ENCODE data around the gene RSPO4. TPM values are rescaled to one million over a fixed set of nuclear protein-coding genes. Genes with fewer than 3 reads are reported as not detected.
A peak's percentile ranks its signal among the peaks of the same experiment; 100 is the strongest.

RSPO4 gene
- total and polyA plus RNA-seq, 2 donors (not counting 1 experiment from before 2014, with no cell fraction given), result not detected

- H3K9ac ChIP-seq (ENCODE audit: insufficient read depth, low read length), result no peak overlapping the region
- H2AFZ ChIP-seq (ENCODE audit: low read length), result no peak overlapping the region
- H3K4me3 ChIP-seq (replicated peaks in 1 of 4; ENCODE audit: control extremely low read depth in 1 of 4, insufficient read depth in 1 of 4, low read depth in 3 of 4, low read length in 4 of 4), result no peak overlapping the region
- no peaks in the 10 kb centered on the region for H4K20me1 ChIP-seq (ENCODE audit: control insufficient read depth, extremely low read depth, insufficient read depth, low read length)
- no peaks in the 10 kb centered on the region for H3K4me1 ChIP-seq (ENCODE audit: control insufficient read depth, extremely low read depth, insufficient read depth, low read length)
- H3K27ac ChIP-seq (ENCODE audit: insufficient read depth, low read length), result no peak overlapping the region
- no peaks in the 10 kb centered on the region for H3K27me3 ChIP-seq (ENCODE audit: control insufficient read depth, insufficient read depth, low read length)
- no peaks in the 10 kb centered on the region for H3K36me3 ChIP-seq (ENCODE audit: control insufficient read depth, insufficient read depth, low read length)
- peak; percentile 15 to 58 for DNase-seq (ENCODE audit: low read depth in 2 of 2)
- H3K79me2 ChIP-seq (ENCODE audit: control insufficient read depth, insufficient read depth, low read length), result no peaks in the 10 kb centered on the region
- TF ChIP-seq CTCF (conservative IDR thresholded peaks at IDR 0.05 in 1 of 2, IDR thresholded peaks at IDR 0.05 in 1 of 2; ENCODE audit: low read depth in 1 of 2, low read length in 2 of 2) (peak; percentile 97 to 100), EZH2 (IDR thresholded peaks at IDR 0.05; ENCODE audit: low read length, missing control alignments) (no peak)
- H3K4me2 ChIP-seq (ENCODE audit: extremely low read depth, insufficient read depth, low read length), result no peak overlapping the region
- no peaks in the 10 kb centered on the region for H3K9me3 ChIP-seq (ENCODE audit: control insufficient read depth, insufficient read depth, low read depth, low read length)
These were observed 45.7 kb downstream of the RSPO4 start for GRCh38 chr20:956330-956951.

- H3K36me3 ChIP-seq (ENCODE audit: control insufficient read depth, insufficient read depth, low read length), result no peaks in the 10 kb centered on the region
- TF ChIP-seq CTCF (conservative IDR thresholded peaks at IDR 0.05 in 1 of 2, IDR thresholded peaks at IDR 0.05 in 1 of 2; ENCODE audit: low read depth in 1 of 2, low read length in 2 of 2) (no peak), EZH2 (IDR thresholded peaks at IDR 0.05; ENCODE audit: low read length, missing control alignments) (no peak)
- H3K4me2 ChIP-seq (ENCODE audit: extremely low read depth, insufficient read depth, low read length), result no peak overlapping the region
- no peaks in the 10 kb centered on the region for H3K79me2 ChIP-seq (ENCODE audit: control insufficient read depth, insufficient read depth, low read length)
- no peaks in the 10 kb centered on the region for H4K20me1 ChIP-seq (ENCODE audit: control insufficient read depth, extremely low read depth, insufficient read depth, low read length)
- no peak overlapping the region for H2AFZ ChIP-seq (ENCODE audit: low read length)
- H3K4me1 ChIP-seq (ENCODE audit: control insufficient read depth, extremely low read depth, insufficient read depth, low read length), result no peaks in the 10 kb centered on the region
- H3K9ac ChIP-seq (ENCODE audit: insufficient read depth, low read length), result no peak overlapping the region
- H3K4me3 ChIP-seq (replicated peaks in 1 of 4; ENCODE audit: control extremely low read depth in 1 of 4, insufficient read depth in 1 of 4, low read depth in 3 of 4, low read length in 4 of 4), result no peak overlapping the region
- H3K27ac ChIP-seq (ENCODE audit: insufficient read depth, low read length), result no peak overlapping the region
- H3K9me3 ChIP-seq (ENCODE audit: control insufficient read depth, insufficient read depth, low read depth, low read length), result no peaks in the 10 kb centered on the region
- H3K27me3 ChIP-seq (ENCODE audit: control insufficient read depth, insufficient read depth, low read length), result no peaks in the 10 kb centered on the region
- no peak for DNase-seq (ENCODE audit: low read depth in 2 of 2)
These were observed 46.5 kb downstream of the RSPO4 start for GRCh38 chr20:955656-956055.

- Histone ChIP-seq H3K9me3 (ENCODE audit: control insufficient read depth, insufficient read depth, low read depth, low read length) (no peaks in the 10 kb centered on the region), H4K20me1 (ENCODE audit: control insufficient read depth, extremely low read depth, insufficient read depth, low read length) (no peaks in the 10 kb centered on the region), H2AFZ (ENCODE audit: low read length) (no peak overlapping the region), H3K4me3 (replicated peaks in 1 of 4; ENCODE audit: control extremely low read depth in 1 of 4, insufficient read depth in 1 of 4, low read depth in 3 of 4, low read length in 4 of 4) (no peak overlapping the region), H3K9ac (ENCODE audit: insufficient read depth, low read length) (no peak overlapping the region), H3K27ac (ENCODE audit: insufficient read depth, low read length) (no peak overlapping the region), H3K36me3 (ENCODE audit: control insufficient read depth, insufficient read depth, low read length) (no peaks in the 10 kb centered on the region), H3K27me3 (ENCODE audit: control insufficient read depth, insufficient read depth, low read length) (no peaks in the 10 kb centered on the region), H3K4me1 (ENCODE audit: control insufficient read depth, extremely low read depth, insufficient read depth, low read length) (no peaks in the 10 kb centered on the region), H3K4me2 (ENCODE audit: extremely low read depth, insufficient read depth, low read length) (no peak overlapping the region), H3K79me2 (ENCODE audit: control insufficient read depth, insufficient read depth, low read length) (no peaks in the 10 kb centered on the region)
- no peak for TF ChIP-seq CTCF (conservative IDR thresholded peaks at IDR 0.05 in 1 of 2, IDR thresholded peaks at IDR 0.05 in 1 of 2; ENCODE audit: low read depth in 1 of 2, low read length in 2 of 2)
- no peak for TF ChIP-seq EZH2 (IDR thresholded peaks at IDR 0.05; ENCODE audit: low read length, missing control alignments)
- DNase-seq (ENCODE audit: low read depth in 2 of 2), result no peak
These were observed 47.0 kb downstream of the RSPO4 start for GRCh38 chr20:955111-955510.

All from fibroblast of lung (primary cell).